ENCODE data around the gene MATN3. TPM values are rescaled to one million over a fixed set of nuclear protein-coding genes. Genes with fewer than 3 reads are reported as not detected.

The MATN3 gene
- total RNA-seq, 1 experiment from 2014 or later = 1.0 TPM

DNA sequence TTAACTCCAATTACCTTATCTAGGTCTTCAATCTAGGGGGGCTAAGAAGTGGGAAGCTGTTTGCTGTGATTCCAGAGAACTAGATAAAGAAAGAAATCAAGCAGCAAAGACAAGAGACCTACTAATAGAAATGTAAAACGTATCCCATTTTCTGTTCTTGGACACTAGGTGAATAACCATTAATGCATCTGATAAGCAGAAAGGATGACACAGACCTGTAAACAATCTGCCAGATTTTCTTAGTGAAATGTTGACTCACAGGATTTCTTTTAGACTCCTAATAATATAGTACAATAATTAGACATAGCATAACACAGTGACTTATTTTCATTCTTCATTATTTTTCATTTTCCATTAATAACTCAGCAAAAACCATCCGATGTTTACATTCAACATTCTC is 23.9 kb downstream of the MATN3 start:
- H3K4me3 ChIP-seq = peak overlapping the region; percentile 85; the same call in 1 of the 2 replicates
- DNase-seq = no peak
- no peaks in the 10 kb centered on the region for H3K9me3 ChIP-seq (ENCODE audit: insufficient read depth, low read depth)
- H4K20me1 ChIP-seq (ENCODE audit: insufficient read depth) = no peaks in the 10 kb centered on the region
- intact Hi-C loops (cut with micrococcal nuclease; ENCODE audit: unreplicated experiment) = no loop called here
- 0 out of 2 replicates have a peak, but pooled peaks cover 4% of the 10 kb centered on the region for H3F3A ChIP-seq (ENCODE audit: insufficient read depth, low read depth)
- H3K27ac ChIP-seq = no peak overlapping the region
- POLR2A ChIA-PET (ENCODE audit: unreplicated experiment) = no interaction called here
- H3K9me2 ChIP-seq (ENCODE audit: insufficient read depth) = no peaks in the 10 kb centered on the region
- H3K4me2 ChIP-seq = peak overlapping the region; percentile 89
- no peak for TF ChIP-seq EZH2 (IDR thresholded peaks at IDR 0.05; ENCODE audit: low read depth)
- TF ChIP-seq, protein P1, sequence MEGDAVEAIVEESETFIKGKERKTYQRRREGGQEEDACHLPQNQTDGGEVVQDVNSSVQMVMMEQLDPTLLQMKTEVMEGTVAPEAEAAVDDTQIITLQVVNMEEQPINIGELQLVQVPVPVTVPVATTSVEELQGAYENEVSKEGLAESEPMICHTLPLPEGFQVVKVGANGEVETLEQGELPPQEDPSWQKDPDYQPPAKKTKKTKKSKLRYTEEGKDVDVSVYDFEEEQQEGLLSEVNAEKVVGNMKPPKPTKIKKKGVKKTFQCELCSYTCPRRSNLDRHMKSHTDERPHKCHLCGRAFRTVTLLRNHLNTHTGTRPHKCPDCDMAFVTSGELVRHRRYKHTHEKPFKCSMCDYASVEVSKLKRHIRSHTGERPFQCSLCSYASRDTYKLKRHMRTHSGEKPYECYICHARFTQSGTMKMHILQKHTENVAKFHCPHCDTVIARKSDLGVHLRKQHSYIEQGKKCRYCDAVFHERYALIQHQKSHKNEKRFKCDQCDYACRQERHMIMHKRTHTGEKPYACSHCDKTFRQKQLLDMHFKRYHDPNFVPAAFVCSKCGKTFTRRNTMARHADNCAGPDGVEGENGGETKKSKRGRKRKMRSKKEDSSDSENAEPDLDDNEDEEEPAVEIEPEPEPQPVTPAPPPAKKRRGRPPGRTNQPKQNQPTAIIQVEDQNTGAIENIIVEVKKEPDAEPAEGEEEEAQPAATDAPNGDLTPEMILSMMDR (conservative IDR thresholded peaks at IDR 0.05) = no peak
- no peaks in the 10 kb centered on the region for H3K36me3 ChIP-seq (ENCODE audit: low read depth)
- CTCF ChIA-PET = no interaction called here
- BruUV-seq (replicated peaks) = TSS peak; percentile 6
- peaks cover 19% of the 10 kb centered on the region for H3K4me1 ChIP-seq (replicated peaks; ENCODE audit: insufficient read depth)
- H2AFZ ChIP-seq = no peak overlapping the region
- no peaks in the 10 kb centered on the region for H3K27me3 ChIP-seq (ENCODE audit: insufficient read depth, low read depth)
- no peaks in the 10 kb centered on the region; the same call in 1 of the 2 replicates for H3K79me2 ChIP-seq (ENCODE audit: low read depth)

DNA sequence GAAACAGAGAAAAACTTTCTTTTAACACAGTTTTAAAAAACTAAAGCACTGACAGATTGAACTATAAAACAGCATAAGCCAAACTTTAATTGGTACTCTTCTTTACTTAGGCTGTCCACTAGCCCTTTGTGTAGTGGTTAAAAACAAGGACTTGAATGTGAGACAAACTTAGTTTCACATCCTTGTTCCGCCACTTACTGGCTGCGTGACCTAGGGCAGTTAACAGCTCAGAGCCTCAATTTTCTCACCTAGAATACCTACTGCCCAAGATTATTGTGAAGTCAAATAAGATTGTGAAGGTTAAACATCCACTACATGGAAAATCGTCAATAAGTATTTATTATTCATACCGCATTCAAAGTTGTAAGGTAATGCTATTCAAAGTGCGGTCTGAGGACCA is 24.5 kb downstream of the MATN3 start:
- Histone ChIP-seq H3K27ac (no peak overlapping the region), H2AFZ (no peak overlapping the region), H3K4me1 (replicated peaks; ENCODE audit: insufficient read depth) (peaks cover 19% of the 10 kb centered on the region), H3K9me2 (ENCODE audit: insufficient read depth) (no peaks in the 10 kb centered on the region), H3K36me3 (ENCODE audit: low read depth) (no peaks in the 10 kb centered on the region), H3K4me3 (no peak overlapping the region), H3F3A (ENCODE audit: insufficient read depth, low read depth) (0 out of 2 replicates have a peak, but pooled peaks cover 4% of the 10 kb centered on the region), H3K27me3 (ENCODE audit: insufficient read depth, low read depth) (no peaks in the 10 kb centered on the region), H4K20me1 (ENCODE audit: insufficient read depth) (no peaks in the 10 kb centered on the region), H3K9me3 (ENCODE audit: insufficient read depth, low read depth) (no peaks in the 10 kb centered on the region), H3K4me2 (no peak overlapping the region), H3K79me2 (ENCODE audit: low read depth) (no peaks in the 10 kb centered on the region; the same call in 1 of the 2 replicates)
- no peak for DNase-seq
- POLR2A ChIA-PET (ENCODE audit: unreplicated experiment) = no interaction called here
- intact Hi-C loops (cut with micrococcal nuclease; ENCODE audit: unreplicated experiment) = no loop called here
- no TSS peak for BruUV-seq (replicated peaks)
- CTCF ChIA-PET = no interaction called here
- TF ChIP-seq EZH2 (IDR thresholded peaks at IDR 0.05; ENCODE audit: low read depth) = no peak
- TF ChIP-seq, protein P1 (conservative IDR thresholded peaks at IDR 0.05) = no peak

DNA sequence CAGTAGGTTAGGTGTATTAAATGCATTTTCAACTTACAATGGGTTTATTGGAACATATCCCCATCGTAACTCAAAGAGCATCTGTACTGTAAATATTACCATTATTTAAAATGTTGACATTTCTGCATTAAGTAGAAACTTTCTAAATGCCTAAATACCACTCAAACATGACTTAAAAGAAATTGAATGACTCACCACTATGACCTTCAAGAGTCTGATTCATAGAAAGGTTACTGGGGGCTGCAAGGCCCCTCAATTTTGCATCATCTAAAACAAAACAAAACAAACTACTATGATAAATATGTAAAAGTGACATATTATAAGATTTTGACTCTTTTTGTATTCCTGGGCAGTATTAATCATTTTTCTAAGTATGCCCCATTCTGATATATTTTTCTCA is 30.2 kb downstream of the MATN3 start:
- POLR2A ChIA-PET (ENCODE audit: unreplicated experiment) = no interaction called here
- H3K36me3 ChIP-seq (ENCODE audit: low read depth) = peaks cover 10% of the 10 kb centered on the region; the same call in 1 of the 2 replicates
- H3K27me3 ChIP-seq (ENCODE audit: insufficient read depth, low read depth) = no peaks in the 10 kb centered on the region
- no peaks in the 10 kb centered on the region for H4K20me1 ChIP-seq (ENCODE audit: insufficient read depth)
- intact Hi-C loops (cut with micrococcal nuclease; ENCODE audit: unreplicated experiment) = no loop called here
- H3K79me2 ChIP-seq (ENCODE audit: low read depth) = no peaks in the 10 kb centered on the region
- H3K9me3 ChIP-seq (ENCODE audit: insufficient read depth, low read depth) = no peaks in the 10 kb centered on the region
- H2AFZ ChIP-seq = no peak overlapping the region
- CTCF ChIA-PET = no interaction called here
- H3K9me2 ChIP-seq (ENCODE audit: insufficient read depth) = no peaks in the 10 kb centered on the region; the same call in 1 of the 2 replicates
- H3K27ac ChIP-seq = no peak overlapping the region
- no peak overlapping the region for H3K4me3 ChIP-seq
- DNase-seq = no peak
- H3K4me1 ChIP-seq (replicated peaks; ENCODE audit: insufficient read depth) = no peaks in the 10 kb centered on the region
- TF ChIP-seq, protein P1 (conservative IDR thresholded peaks at IDR 0.05) = no peak
- TF ChIP-seq EZH2 (IDR thresholded peaks at IDR 0.05; ENCODE audit: low read depth) = no peak
- no TSS peak for BruUV-seq (replicated peaks)
- H3F3A ChIP-seq (ENCODE audit: insufficient read depth, low read depth) = no peaks in the 10 kb centered on the region
- no peak overlapping the region for H3K4me2 ChIP-seq
